HFFc6 (cell line): ENCODE data around the gene TSPOAP1. TPM values are rescaled to one million over a fixed set of nuclear protein-coding genes. Genes with fewer than 3 reads are reported as not detected.

Experiments used
- DNase-seq: peaks from one replicate; pipeline ENCODE4 v3.0.0-alpha.2; 2018
- H3K27ac Mint-ChIP-seq: 2 replicates; pipeline ENCODE4 v1.8.0; 2020; ENCODE audit warnings: mild to moderate bottlenecking, mixed read lengths
- H3K27me3 Mint-ChIP-seq: 2 replicates; pipeline ENCODE4 v1.8.0; 2021; ENCODE audit warnings: mild to moderate bottlenecking, moderate library complexity, mixed read lengths; ENCODE audit not compliant: insufficient read depth
- H3K36me3 Mint-ChIP-seq: 2 replicates; pipeline ENCODE4 v1.8.0; 2021; ENCODE audit warnings: low read depth, mixed read lengths
- H3K4me1 Mint-ChIP-seq: 2 replicates; pipeline ENCODE4 v1.8.0; 2020; ENCODE audit warnings: low read depth, mixed read lengths
- H3K4me3 Mint-ChIP-seq: 2 replicates; pipeline ENCODE4 v1.8.0; 2020; ENCODE audit warnings: mild to moderate bottlenecking, moderate library complexity, mixed read lengths
- H3K9me3 Mint-ChIP-seq: 2 replicates; pipeline ENCODE4 v1.8.0; 2020; ENCODE audit warnings: mild to moderate bottlenecking, mixed read lengths
- total RNA-seq, 6 experiments: library from RNA; stranded (reverse); fragmentation: NEBNext Ultra II Directional; extraction: Animal tissue kit (Norgen Biotek cat#: 25700); gene quantifications; 2 replicates in 1 of 6; 3 replicates in 5 of 6; pipeline ENCODE4 v1.2.3, GENCODE V29; 2021
- TF ChIP-seq, protein P1 (sequence below): fragments of 200-600 bp; sonication (generic); IDR thresholded peaks from 2 replicates; pipeline ENCODE4 v1.5.0; 2021; ENCODE audit warnings: antibody characterized with exemption, mild to moderate bottlenecking

The TSPOAP1 gene
- total RNA-seq, 6 experiments from 2014 or later: 0.50 to 1.8 (median 1.3) TPM

DNA sequence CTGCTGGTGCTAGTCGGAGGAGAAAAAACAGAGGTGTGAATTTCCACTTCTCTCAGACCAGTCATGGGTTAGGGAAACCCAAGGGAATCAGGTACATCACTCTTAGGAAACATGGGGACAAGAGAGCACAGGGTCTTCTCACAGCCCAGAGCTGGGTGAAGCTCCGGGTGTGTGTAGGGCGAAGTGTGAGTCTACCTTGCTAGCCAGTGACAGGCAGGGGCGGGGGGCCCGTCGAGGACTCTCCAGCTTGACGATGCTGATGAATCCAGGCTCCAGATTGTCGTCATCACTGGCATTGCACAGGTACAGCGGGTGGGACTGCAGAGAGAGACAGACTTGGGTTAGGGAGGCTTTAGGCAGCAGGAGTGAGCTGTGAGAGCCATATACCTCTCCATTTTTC is 42.1 kb upstream of the TSPOAP1 start:
- Mint-ChIP-seq H3K9me3 (no peaks in the 10 kb centered on the region), H3K27me3 (peaks cover 49% of the 10 kb centered on the region), H3K27ac (no peak overlapping the region), H3K4me3 (no peak overlapping the region), H3K4me1 (no peaks in the 10 kb centered on the region), H3K36me3 (no peaks in the 10 kb centered on the region)
- DNase-seq: no peak
- TF ChIP-seq, protein P1, sequence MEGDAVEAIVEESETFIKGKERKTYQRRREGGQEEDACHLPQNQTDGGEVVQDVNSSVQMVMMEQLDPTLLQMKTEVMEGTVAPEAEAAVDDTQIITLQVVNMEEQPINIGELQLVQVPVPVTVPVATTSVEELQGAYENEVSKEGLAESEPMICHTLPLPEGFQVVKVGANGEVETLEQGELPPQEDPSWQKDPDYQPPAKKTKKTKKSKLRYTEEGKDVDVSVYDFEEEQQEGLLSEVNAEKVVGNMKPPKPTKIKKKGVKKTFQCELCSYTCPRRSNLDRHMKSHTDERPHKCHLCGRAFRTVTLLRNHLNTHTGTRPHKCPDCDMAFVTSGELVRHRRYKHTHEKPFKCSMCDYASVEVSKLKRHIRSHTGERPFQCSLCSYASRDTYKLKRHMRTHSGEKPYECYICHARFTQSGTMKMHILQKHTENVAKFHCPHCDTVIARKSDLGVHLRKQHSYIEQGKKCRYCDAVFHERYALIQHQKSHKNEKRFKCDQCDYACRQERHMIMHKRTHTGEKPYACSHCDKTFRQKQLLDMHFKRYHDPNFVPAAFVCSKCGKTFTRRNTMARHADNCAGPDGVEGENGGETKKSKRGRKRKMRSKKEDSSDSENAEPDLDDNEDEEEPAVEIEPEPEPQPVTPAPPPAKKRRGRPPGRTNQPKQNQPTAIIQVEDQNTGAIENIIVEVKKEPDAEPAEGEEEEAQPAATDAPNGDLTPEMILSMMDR: no peak

DNA sequence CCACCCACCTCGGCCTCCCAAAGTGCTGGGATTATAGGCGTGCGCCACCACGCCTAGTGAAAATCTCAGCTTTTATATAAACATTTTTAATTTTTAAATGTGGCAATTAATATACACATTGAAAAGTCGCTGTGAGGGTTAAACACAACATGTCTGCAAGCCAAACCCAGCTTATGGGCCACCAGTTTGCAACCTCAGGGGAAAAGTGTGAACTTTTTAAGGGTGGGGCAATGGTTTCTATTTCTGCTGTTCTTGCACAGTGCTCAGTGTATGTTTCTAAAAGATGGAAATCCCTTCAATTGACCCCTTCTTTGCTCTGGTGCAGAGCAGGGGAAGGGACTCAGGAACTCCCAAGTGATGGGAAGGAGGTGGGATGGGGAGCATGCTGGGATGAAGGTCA is 41.7 kb upstream of the TSPOAP1 start:
- H3K9me3 Mint-ChIP-seq: no peaks in the 10 kb centered on the region

DNA sequence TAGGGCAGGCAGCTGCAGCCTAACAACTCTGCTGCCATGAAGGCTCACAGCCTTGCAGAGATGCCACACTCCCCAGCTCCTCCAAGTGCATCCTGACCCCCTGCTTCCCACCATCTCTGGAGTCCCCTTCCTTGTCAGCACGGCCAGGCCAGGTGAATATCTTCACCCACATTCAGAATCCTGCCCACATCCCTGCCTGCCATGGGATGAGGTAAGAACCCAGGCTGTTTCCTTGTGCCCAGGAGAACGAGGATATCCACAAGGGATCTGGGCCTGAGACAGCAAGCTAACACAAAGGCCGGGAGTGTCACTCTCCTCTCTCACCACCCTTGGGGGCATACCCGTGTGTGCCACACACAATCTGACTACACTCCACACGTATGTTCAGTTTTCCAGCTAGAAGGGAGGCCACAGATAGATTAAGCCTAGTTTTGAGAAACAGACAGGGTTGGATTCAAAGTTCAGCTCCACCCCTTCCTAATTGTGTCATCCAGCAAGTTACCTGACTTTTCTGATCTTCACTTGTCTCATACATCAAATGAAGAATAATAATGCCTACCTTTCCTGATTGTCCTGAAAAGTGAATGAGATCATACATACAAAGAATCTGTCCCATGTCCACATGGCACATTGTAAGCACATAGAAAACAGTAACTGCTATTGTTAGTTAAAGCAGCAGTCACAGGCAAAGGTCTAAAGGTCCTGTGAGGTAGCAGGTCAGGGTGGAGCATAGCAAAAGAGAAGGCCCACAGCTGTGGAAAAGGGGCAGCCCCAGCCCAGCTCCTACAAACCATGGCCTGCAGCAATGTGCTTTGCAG is 40.8 kb upstream of the TSPOAP1 start:
- no peaks in the 10 kb centered on the region for H3K4me1 Mint-ChIP-seq
- no peak for DNase-seq
- no peak overlapping the region for H3K4me3 Mint-ChIP-seq
- H3K27ac Mint-ChIP-seq: no peak overlapping the region
- H3K9me3 Mint-ChIP-seq: no peaks in the 10 kb centered on the region
- TF ChIP-seq, protein P1: no peak
- peaks cover 50% of the 10 kb centered on the region for H3K27me3 Mint-ChIP-seq
- no peaks in the 10 kb centered on the region for H3K36me3 Mint-ChIP-seq

More for the DNA sequence above, 41.7 kb upstream of the TSPOAP1 start:
- Mint-ChIP-seq H3K27ac (no peak overlapping the region), H3K4me3 (no peak overlapping the region), H3K4me1 (no peaks in the 10 kb centered on the region), H3K27me3 (peaks cover 50% of the 10 kb centered on the region), H3K36me3 (no peaks in the 10 kb centered on the region)
- no peak for DNase-seq
- TF ChIP-seq, protein P1: no peak

DNA sequence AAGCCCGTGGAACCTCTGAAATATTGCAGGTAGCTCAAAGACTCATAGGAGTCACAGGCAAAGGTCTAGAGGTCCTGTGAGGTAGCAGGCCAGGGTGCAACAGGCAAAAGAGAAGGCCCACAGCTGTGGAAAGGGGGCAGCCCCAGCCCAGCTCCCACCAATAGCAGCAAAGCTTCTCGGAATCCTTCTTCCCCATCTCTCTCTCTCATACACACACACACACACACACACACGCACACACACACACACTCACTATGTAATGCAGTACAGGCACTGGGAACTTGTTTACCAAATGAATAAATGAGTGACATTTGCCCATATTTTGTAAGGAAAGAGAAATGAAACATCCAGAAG is 40.2 kb upstream of the TSPOAP1 start:
- peaks cover 53% of the 10 kb centered on the region for H3K27me3 Mint-ChIP-seq
- no peak overlapping the region for H3K27ac Mint-ChIP-seq
- no peaks in the 10 kb centered on the region for H3K9me3 Mint-ChIP-seq
- TF ChIP-seq, protein P1: no peak
- H3K36me3 Mint-ChIP-seq: no peaks in the 10 kb centered on the region
- no peak overlapping the region for H3K4me3 Mint-ChIP-seq
- H3K4me1 Mint-ChIP-seq: no peaks in the 10 kb centered on the region
- no peak for DNase-seq

DNA sequence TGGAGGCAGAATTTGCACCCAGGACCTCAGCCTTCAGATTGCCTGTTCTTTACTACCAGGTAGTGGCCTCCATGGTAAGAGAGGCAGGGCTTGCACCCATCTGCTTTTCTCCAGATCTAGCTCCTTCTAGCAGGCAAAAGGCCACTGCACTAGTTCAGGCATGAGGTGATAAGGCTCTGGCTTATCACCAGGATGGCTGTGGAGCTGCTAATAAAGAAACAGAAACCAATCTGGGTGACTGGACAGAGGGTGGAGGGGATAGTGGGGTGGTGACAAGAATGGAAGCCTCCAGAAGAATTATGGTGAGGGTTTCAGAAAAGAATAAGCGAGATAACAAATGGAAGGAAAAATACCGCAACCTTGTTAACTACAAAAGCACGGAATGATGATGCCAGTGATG is 38.9 kb upstream of the TSPOAP1 start:
- Mint-ChIP-seq H3K4me3 (no peak overlapping the region), H3K36me3 (no peaks in the 10 kb centered on the region), H3K4me1 (no peaks in the 10 kb centered on the region), H3K9me3 (no peaks in the 10 kb centered on the region), H3K27ac (no peak overlapping the region), H3K27me3 (peaks cover 58% of the 10 kb centered on the region)
- TF ChIP-seq, protein P1: no peak
- DNase-seq: no peak
